Activated B cell treated with CpG ODN at 0.5 μM for 24 hours (primary cell): Measurements from ENCODE around the gene DTX3. TPM values are rescaled to one million over a fixed set of nuclear protein-coding genes. Genes with fewer than 3 reads are reported as not detected.

Experiments used
- ATAC-seq: fragments of 200-7000 bp; cut with Tn5 transposase; one replicate; pipeline ENCODE4 v1.10.0; 2021; ENCODE audit warnings: low read depth, mild to moderate bottlenecking, moderate library complexity
- CTCF ChIA-PET: fragments of 350-600 bp; sonication (Branson Sonifier 250); formaldehyde crosslinking; loops from one replicate; lab custom pipeline; 2021; ENCODE audit warnings: antibody characterized with exemption; lab: Charles Lee
- POLR2A ChIA-PET: fragments of 350-600 bp; sonication (Branson Sonifier 250); formaldehyde crosslinking; loops from one replicate; lab custom pipeline; 2021; ENCODE audit warnings: antibody characterized with exemption; lab: Charles Lee
- DNase-seq: peaks from one replicate; pipeline ENCODE4 v3.0.0; 2022
- H3K27ac Mint-ChIP-seq: one replicate; pipeline ENCODE4 v1.8.0; 2020; ENCODE audit warnings: mixed read lengths
- H3K27me3 Mint-ChIP-seq: one replicate; pipeline ENCODE4 v1.8.0; 2021; ENCODE audit warnings: mixed read lengths
- H3K36me3 Mint-ChIP-seq: one replicate; pipeline ENCODE4 v1.8.0; 2021; ENCODE audit warnings: low read depth, mixed read lengths
- H3K4me1 Mint-ChIP-seq: one replicate; pipeline ENCODE4 v1.8.0; 2021; ENCODE audit warnings: mixed read lengths
- H3K4me3 Mint-ChIP-seq: one replicate; pipeline ENCODE4 v1.8.0; 2020; ENCODE audit warnings: mild to moderate bottlenecking, mixed read lengths
- H3K9me3 Mint-ChIP-seq: one replicate; pipeline ENCODE4 v1.8.0; 2020; ENCODE audit warnings: mixed read lengths
- CTCF ChIP-seq: fragments of 200-600 bp; IDR thresholded peaks from one replicate; pipeline ENCODE4 v1.8.0; 2022; ENCODE audit warnings: antibody characterized with exemption, mild to moderate bottlenecking
- intact Hi-C: fragments of 100-400 bp; cut with micrococcal nuclease; formaldehyde crosslinking; loops from one replicate; pipeline ENCODE4 v1.15.1; 2024
- total RNA-seq: library from RNA; stranded (reverse); gene quantifications from 2 replicates; pipeline ENCODE4 v1.2.3, GENCODE V29; 2022

The DTX3 gene
- total RNA-seq, 1 donor from 2014 or later, result 3.7 TPM

- H3K36me3 Mint-ChIP-seq, result peaks cover 66% of the 10 kb centered on the region
- no peak overlapping the region for H3K4me3 Mint-ChIP-seq
- H3K27ac Mint-ChIP-seq, result no peak overlapping the region
- H3K27me3 Mint-ChIP-seq, result peaks cover 9% of the 10 kb centered on the region
- TF ChIP-seq CTCF, result no peak
- CTCF ChIA-PET, result interaction anchor here (2.0 to 2.9 kb wide), 2 partner anchors 17 to 21 kb away, joined by 6 to 7 read pairs; no protein-coding TSS in a partner anchor
- no peaks in the 10 kb centered on the region for H3K9me3 Mint-ChIP-seq
- intact Hi-C loops, result no loop called here
- ATAC-seq (no peak), DNase-seq (no peak)
- POLR2A ChIA-PET, result interaction anchor here (0.5 to 2.1 kb wide), 2 partner anchors 9 to 849 kb away, joined by 6 to 10 read pairs; partner anchors contain the start of gene PIP4K2C
- peaks cover 16% of the 10 kb centered on the region for H3K4me1 Mint-ChIP-seq
These were observed 4.2 kb upstream of the DTX3 start for GRCh38 chr12:57600395-57600794.

GRCh38 chr12:57602544-57602943 lies 2.1 kb upstream of the DTX3 start:
- H3K9me3 Mint-ChIP-seq, result no peaks in the 10 kb centered on the region
- no peak overlapping the region for H3K4me3 Mint-ChIP-seq
- TF ChIP-seq CTCF, result no peak
- no peak for DNase-seq
- intact Hi-C loops, result no loop called here
- ChIA-PET POLR2A (no interaction called here), CTCF (interaction anchor here (1.6 kb wide), 1 partner anchor 19 kb away, joined by 6 read pairs; no protein-coding TSS in a partner anchor)
- H3K27ac Mint-ChIP-seq, result no peak overlapping the region
- H3K27me3 Mint-ChIP-seq, result peaks cover 20% of the 10 kb centered on the region
- no peak for ATAC-seq
- peaks cover 16% of the 10 kb centered on the region for H3K4me1 Mint-ChIP-seq
- peaks cover 46% of the 10 kb centered on the region for H3K36me3 Mint-ChIP-seq

- DNase-seq, result no peak
- CTCF ChIA-PET, result interaction anchor here (1.6 kb wide), 1 partner anchor 19 kb away, joined by 6 read pairs; no protein-coding TSS in a partner anchor
- Mint-ChIP-seq H3K27me3 (peaks cover 23% of the 10 kb centered on the region), H3K9me3 (no peaks in the 10 kb centered on the region), H3K4me3 (peak overlapping the region; percentile 79), H3K36me3 (peaks cover 43% of the 10 kb centered on the region), H3K4me1 (peaks cover 16% of the 10 kb centered on the region), H3K27ac (no peak overlapping the region)
- no peak for TF ChIP-seq CTCF
- ATAC-seq, result no peak
- POLR2A ChIA-PET, result no interaction called here
- intact Hi-C loops, result no loop called here
These were observed 1.3 kb upstream of the DTX3 start for GRCh38 chr12:57603324-57603723.

- POLR2A ChIA-PET, result no interaction called here
These were observed 690 bp upstream of the DTX3 start for GRCh38 chr12:57603815-57604453.

More at GRCh38 chr12:57603815-57604453, 690 bp upstream of the DTX3 start:
- Mint-ChIP-seq H3K4me1 (peaks cover 16% of the 10 kb centered on the region), H3K9me3 (no peaks in the 10 kb centered on the region), H3K27ac (no peak overlapping the region), H3K4me3 (peak overlapping the region; percentile 79), H3K27me3 (peaks cover 29% of the 10 kb centered on the region), H3K36me3 (peaks cover 38% of the 10 kb centered on the region)
- CTCF ChIA-PET, result interaction anchor here (1.6 kb wide), 1 partner anchor 20 kb away, joined by 6 read pairs; no protein-coding TSS in a partner anchor
- TF ChIP-seq CTCF, result no peak
- intact Hi-C loops, result loop anchor here (1.0 kb wide), 1 partner anchor 13 kb away; the partner anchor contains the start of gene PIP4K2C
- ATAC-seq (no peak), DNase-seq (no peak)
